ENCODE data around the gene ADAMTSL1.

ADAMTSL1 gene

GRCh38 chr9:18472435-18472834 lies 1.5 kb upstream of the ADAMTSL1 start:
- H3K4me3 ChIP-seq (replicated peaks; ENCODE audit: insufficient read depth, low read length), result no peak overlapping the region
- no peak overlapping the region for H3K27ac ChIP-seq (replicated peaks)
- no peaks in the 10 kb centered on the region for H3K27me3 ChIP-seq (ENCODE audit: insufficient read depth, poor library complexity, severe bottlenecking)
- no peak for DNase-seq (ENCODE audit: low read depth in 1 of 2, low spot score in 1 of 2)
- TF ChIP-seq POLR2AphosphoS5 (IDR thresholded peaks at IDR 0.05; ENCODE audit: low read depth) (no peak), REST (IDR thresholded peaks at IDR 0.05; ENCODE audit: insufficient replicate concordance, low read depth) (no peak), GABPA (IDR thresholded peaks at IDR 0.05; ENCODE audit: low read depth) (no peak), SPI1 (IDR thresholded peaks at IDR 0.05; ENCODE audit: borderline replicate concordance, low read depth) (no peak), CTCF (IDR thresholded peaks at IDR 0.05; ENCODE audit: insufficient read depth, low read length) (no peak)

GRCh38 chr9:18472841-18473251 lies 1.1 kb upstream of the ADAMTSL1 start:
- Histone ChIP-seq H3K27ac (replicated peaks) (no peak overlapping the region), H3K27me3 (ENCODE audit: insufficient read depth, poor library complexity, severe bottlenecking) (no peaks in the 10 kb centered on the region), H3K4me3 (replicated peaks; ENCODE audit: insufficient read depth, low read length) (no peak overlapping the region)
- no peak for TF ChIP-seq CTCF (IDR thresholded peaks at IDR 0.05; ENCODE audit: insufficient read depth, low read length)
- TF ChIP-seq REST (IDR thresholded peaks at IDR 0.05; ENCODE audit: insufficient replicate concordance, low read depth), result no peak
- no peak for TF ChIP-seq POLR2AphosphoS5 (IDR thresholded peaks at IDR 0.05; ENCODE audit: low read depth)
- TF ChIP-seq GABPA (IDR thresholded peaks at IDR 0.05; ENCODE audit: low read depth), result no peak
- no peak for TF ChIP-seq SPI1 (IDR thresholded peaks at IDR 0.05; ENCODE audit: borderline replicate concordance, low read depth)
- no peak for DNase-seq (ENCODE audit: low read depth in 1 of 2, low spot score in 1 of 2)

DNA sequence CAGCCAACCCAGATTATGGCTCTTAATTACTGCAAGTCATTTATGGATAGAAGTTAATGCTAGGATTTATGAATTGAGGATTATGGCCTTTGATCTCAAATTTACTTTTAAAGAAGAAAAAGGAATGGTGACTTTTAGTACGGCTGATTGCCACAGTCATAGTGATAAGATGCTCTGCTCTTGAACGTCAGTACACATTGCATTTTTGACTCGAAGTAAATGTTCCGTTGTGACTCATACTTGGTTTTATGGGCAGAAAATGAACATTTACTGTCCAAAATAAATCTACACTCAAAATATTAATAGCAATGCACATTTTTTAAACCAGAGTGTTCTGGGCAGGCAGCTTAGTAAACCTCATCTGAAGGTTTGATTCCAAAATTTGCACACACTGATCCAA lies 830 bp downstream of the ADAMTSL1 start:
- H3K27ac ChIP-seq (replicated peaks), result no peak overlapping the region
- H3K27me3 ChIP-seq (ENCODE audit: insufficient read depth, poor library complexity, severe bottlenecking), result no peaks in the 10 kb centered on the region
- no peak overlapping the region for H3K4me3 ChIP-seq (replicated peaks; ENCODE audit: insufficient read depth, low read length)
- no peak for DNase-seq (ENCODE audit: low read depth in 1 of 2, low spot score in 1 of 2)
- TF ChIP-seq SPI1 (IDR thresholded peaks at IDR 0.05; ENCODE audit: borderline replicate concordance, low read depth) (no peak), GABPA (IDR thresholded peaks at IDR 0.05; ENCODE audit: low read depth) (no peak), CTCF (IDR thresholded peaks at IDR 0.05; ENCODE audit: insufficient read depth, low read length) (no peak), POLR2AphosphoS5 (IDR thresholded peaks at IDR 0.05; ENCODE audit: low read depth) (no peak), REST (IDR thresholded peaks at IDR 0.05; ENCODE audit: insufficient replicate concordance, low read depth) (no peak)

All from HL-60 (cell line).